ENCODE measurements around the gene SUSD5. TPM values are rescaled to one million over a fixed set of nuclear protein-coding genes. Genes with fewer than 3 reads are reported as not detected.
"Not testable (repeated sequence)": the region's sequence is repeated elsewhere in the genome, so short reads cannot be mapped to it uniquely, and the experiment has no call there.

The SUSD5 gene
- polyA plus RNA-seq, 3 donors: 5.0 to 5.6 (median 5.3) TPM

DNA sequence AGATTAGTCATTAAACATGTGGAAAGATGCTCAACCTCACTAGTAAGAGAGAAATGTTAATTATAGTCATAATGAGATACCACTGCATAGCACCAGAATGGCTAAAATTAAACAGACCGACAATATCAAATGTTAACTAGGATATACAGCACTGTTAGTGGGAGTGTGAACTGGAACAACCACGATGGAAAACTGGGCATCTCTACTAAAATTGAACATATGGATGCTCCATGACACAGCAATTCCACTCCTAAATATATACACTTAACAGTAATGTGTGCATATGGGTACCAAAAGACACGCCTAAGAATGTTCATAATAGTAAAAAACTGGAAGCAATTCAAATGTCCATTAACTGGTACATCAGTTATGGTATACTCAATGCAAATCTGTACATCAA is 63.3 kb downstream of the SUSD5 start:
- DNase-seq (ENCODE audit: low read depth in 3 of 3, low spot score in 2 of 3): no peak

GRCh38 chr3:33153782-33154181 is 64.8 kb downstream of the SUSD5 start:
- DNase-seq (ENCODE audit: low read depth in 3 of 3, low spot score in 2 of 3): no peak

DNA sequence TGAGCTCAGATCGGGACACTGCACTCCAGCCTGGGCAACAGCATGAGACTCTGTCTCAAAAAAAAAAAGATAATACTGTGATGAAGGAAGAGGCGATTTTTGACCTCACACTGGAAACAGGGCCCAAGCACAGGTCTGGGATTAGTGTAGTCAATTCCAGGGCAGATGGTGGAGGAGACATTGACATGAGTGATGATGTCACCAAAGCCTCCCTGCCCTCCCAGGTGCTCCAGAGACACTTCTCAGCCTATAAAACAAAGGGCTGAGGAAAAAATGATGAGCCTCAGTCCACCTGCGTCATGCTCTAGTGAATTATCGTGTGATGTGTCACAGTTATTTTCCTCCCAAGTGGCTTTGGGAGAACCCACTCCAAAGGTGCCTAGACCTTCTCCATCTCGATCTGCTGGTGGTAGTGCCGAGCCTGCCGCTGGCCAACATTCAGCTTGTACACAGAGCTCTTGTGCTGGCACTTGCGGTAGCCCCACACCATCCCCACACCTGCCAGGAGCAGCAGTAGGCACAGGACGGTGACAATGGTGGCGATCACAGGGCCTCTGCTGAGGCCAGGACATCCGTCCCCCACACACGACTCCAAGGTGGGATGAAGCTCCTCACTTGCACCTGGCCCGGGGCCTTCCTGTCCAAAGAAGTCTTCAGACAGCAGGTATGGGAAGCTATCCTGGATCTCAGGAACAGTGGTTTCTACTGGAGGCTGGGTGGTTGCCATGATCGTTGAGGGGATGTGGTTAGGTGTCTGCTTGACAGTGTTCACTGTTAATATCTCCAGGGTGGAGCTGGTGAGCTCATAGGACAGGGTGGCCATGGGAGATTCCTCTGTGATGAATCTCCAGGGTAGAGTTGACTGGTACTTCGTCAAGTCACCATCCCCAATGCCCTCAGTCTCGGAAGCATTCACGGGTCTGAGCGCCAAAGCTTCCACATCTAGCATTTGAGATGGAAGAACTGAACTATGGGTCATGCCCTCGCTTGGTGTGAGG is 65.9 kb downstream of the SUSD5 start:
- no peak for DNase-seq (ENCODE audit: low read depth in 3 of 3, low spot score in 2 of 3)

DNA sequence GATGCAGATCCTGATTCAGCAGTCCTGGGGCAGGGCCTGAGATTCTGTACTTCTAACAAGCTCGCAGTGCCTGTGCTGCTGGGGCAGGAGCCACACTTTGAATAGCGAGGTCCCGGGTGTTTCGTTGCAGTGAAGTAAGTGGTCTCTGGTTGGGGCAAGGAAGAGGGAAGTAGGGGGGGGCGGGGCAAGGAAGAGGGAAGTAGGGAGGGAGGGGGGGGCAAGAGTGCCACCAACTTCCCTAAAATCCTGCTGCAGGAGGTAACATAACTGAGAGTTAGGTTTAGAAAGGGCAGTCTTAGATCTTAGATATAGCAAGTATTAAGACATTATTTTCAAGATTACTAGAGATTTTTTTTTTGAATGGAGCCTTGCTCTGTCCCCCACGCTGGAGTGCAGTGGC is 69.3 kb downstream of the SUSD5 start:
- no peak for DNase-seq (ENCODE audit: low read depth in 3 of 3, low spot score in 2 of 3)

DNA sequence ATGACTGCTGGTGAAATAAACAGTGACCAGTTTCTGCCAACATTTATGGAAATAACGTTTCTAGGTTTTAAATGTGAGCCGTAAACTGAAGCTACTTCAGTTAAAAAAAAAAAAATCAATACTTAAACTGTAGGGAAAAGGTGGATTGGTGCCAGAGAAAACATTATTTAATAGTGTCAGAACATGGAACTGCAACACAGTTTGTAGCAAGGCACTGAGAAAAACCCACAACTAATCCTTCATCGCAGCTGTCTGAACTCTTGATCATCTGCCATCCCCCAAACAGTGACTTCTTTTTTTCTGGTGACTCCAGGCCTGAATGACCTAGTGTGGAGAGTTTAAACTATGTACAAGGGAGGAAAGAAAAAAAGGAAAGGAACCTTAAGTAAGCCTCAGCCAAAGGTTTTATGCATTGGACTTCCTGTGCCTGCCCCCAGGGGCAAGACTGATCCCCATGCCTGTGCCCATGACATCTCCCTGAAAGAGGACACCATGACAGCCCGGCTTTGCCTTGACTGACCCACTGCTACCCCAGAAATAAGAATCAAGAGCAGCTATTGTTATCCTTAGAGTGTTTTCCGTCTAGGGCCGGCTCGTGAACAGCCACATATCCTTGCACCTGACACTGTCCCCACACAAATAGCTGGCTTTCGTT is 71.7 kb downstream of the SUSD5 start:
- peak in 1 of 3 donors; percentile 6 for DNase-seq (ENCODE audit: low read depth in 3 of 3, low spot score in 2 of 3)

GRCh38 chr3:33145901-33146580 is 72.6 kb downstream of the SUSD5 start:
- no peak for DNase-seq (ENCODE audit: low read depth in 3 of 3, low spot score in 2 of 3)

GRCh38 chr3:33145221-33145900 is 73.2 kb downstream of the SUSD5 start:
- no peak for DNase-seq (ENCODE audit: low read depth in 3 of 3, low spot score in 2 of 3)

DNA sequence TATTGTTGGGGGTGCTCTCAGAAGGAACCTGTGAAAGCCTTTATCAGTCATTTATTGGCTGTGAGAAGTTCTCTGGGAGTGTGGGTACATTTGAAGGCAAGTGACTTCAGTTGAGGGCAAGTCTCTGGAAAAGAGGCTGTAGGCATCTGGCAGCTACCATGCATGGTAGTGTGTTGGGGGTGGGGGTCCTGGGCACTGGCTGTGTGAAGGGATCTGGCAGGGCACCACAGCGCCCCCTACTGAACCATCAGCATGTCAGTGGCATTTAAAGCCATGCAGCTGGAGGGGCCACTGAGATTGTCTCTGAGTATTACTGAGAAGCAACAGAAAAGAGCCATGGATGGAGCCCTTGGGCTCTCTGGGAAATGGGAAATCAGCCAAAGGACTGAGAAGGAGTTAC is 74.2 kb downstream of the SUSD5 start:
- DNase-seq (ENCODE audit: low read depth in 3 of 3, low spot score in 2 of 3): no peak

DNA sequence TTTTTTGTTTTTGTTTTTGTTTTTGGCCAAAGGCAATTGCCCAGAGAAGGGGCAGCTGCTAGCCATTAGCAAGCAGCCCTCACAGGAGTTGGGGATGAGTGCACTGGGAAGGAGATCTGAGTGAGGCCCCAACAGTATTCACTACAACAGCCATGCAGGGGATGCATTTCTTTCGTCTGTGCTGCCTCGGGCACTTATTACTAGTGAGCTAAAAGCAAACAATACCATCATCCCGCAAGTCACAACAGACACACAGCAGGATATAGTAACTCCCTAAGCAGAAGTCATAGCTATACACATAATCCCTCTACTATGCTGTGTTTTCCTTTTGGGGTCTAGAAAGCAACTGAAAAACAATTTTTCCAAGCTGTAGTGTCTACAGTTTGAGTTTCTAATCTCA is 77.6 kb downstream of the SUSD5 start:
- no peak for DNase-seq (ENCODE audit: low read depth in 3 of 3, low spot score in 2 of 3)

DNA sequence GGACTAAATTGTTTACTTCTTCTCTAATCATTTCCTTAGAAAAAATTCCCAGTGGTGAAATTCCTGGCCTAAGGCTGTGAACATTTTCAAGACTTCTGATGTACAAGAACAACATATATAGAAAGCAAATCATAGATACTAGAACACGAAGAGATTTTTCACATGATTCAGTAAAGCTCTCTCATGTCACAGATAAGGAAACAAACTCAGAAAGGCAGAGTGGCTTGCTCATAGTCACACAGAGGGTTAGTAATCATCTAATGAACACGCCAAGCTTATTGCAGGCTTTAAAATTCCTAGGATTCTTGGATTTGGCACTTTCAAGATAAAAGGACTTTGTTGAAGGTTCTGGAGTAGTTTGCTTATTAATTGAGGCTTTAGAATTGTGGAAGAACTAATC is 78.6 kb downstream of the SUSD5 start:
- no peak for DNase-seq (ENCODE audit: low read depth in 3 of 3, low spot score in 2 of 3)

DNA sequence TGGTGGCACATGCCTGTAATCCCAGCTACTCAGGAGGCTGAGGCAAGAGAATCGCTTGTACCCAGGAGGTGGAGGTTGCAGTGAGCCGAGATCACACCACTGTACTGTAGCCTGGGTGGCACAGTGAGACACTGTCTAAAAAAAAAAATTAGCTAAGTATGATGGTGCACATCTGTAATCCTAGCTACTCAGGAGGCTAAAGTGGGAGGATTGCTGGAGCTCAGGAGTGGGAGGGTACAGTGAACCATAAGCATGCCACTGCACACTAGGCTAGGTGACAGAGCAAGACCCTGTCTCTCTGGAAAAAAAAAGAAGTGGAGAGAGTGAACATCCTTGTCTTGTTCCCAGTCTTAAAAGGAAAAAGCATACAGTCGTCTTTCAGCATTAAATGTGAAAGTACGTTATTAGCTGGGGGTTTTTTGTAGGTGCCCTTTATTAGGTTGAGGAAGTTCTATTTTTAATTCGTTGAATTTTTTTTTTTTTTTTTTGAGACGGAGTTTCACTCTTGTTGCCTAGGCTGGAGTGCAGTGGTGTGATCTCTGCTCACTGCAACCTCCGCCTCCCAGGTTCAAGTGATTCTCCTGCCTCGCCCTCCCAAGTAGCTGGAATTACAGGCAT is 79.5 kb downstream of the SUSD5 start:
- DNase-seq (ENCODE audit: low read depth in 3 of 3, low spot score in 2 of 3): not testable (repeated sequence)

DNA sequence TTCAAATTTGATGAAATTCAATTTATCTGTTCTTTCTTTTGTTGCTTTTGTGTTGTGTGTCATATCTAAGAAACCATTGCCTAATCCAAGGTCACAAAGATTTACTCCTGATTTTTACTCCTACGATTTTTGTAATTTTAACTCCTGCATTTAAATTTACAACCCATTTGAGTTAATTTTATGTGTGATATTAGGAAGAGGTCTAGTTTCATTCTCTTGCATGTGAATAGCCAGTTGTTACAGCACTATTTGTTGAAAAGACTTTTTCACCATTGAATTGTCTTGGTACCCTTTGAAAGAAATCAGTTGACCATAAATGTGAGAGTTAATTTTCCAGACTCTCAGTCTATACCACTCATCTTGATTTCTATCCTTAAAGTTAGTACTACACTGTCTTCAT is 80.9 kb downstream of the SUSD5 start:
- no peak for DNase-seq (ENCODE audit: low read depth in 3 of 3, low spot score in 2 of 3)

GRCh38 chr3:33134026-33134625 is 84.5 kb downstream of the SUSD5 start:
- DNase-seq (ENCODE audit: low read depth in 3 of 3, low spot score in 2 of 3): no peak

GRCh38 chr3:33132019-33132360 is 86.6 kb downstream of the SUSD5 start:
- no peak for DNase-seq (ENCODE audit: low read depth in 3 of 3, low spot score in 2 of 3)

DNA sequence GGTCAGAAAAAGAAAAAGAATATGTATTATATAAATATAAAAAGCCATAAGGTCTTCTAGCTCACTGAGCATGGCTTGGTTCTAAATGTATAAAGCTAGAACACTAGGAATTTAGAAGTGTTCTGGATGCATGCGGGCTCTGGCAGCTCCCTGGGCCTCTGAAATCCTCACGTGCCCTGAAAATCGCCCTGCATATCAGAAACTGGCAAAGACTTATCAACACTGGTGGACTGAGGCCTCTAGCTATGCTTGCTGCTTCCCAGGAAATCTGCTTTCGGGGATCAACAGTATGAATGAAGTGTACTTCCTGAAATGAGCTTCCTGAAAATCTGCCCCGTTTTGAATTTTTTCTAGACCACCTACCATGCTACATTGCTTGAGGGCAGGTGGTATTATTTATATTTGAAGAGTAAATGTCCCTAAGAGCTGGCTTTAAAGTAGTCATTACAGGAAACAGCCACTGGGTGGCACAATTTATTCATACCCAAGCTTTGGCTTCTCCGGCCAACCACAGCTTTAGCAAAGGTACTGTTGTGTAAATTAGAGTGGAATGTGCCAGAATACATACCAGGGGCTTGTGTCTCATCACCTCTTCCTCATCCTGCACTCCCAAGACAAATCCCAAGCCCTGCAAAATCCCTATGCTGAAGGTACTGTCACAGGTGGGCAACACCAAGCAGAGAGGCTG is 87.1 kb downstream of the SUSD5 start:
- DNase-seq (ENCODE audit: low read depth in 3 of 3, low spot score in 2 of 3): peak in 2 of 3 donors; percentile 12 to 40

DNA sequence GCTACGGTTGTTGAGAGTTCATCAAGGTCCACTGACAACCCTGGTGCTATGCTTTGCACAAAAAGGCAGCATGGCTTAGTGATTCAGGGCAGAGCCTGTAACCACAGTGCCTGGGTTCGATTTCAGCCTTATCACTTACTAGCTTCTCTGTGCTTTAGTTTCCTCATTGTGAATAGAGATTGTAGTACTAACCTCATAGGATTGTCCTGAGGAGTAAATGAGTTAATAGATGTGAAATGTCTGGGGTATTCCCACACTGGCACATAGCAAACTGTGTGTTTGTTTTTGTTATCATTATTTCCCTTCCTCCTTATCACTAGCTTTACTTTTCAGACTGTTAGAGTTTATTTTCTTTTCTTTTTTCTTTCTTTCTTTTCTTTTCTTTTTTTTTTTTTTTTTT is 88.5 kb downstream of the SUSD5 start:
- DNase-seq (ENCODE audit: low read depth in 3 of 3, low spot score in 2 of 3): no peak

DNA sequence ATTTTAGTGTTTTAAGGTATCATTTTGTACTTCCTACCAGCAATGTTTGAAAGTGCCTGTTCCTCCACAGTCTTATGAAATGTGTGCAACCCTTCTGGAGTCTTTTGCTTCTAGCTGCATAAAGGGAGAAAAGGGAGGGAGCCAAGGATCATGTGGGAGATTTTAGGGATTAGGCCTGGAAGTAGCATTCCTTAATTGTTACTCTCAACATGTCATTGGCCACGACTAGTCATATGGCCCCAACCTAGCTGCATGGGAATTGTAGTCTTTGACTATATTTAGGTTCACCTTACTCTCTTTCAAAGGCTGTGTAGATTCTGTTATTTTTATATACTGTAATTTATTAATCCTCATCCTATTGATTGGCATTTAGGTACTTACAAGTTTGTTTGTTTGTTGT is 89.9 kb downstream of the SUSD5 start:
- no peak for DNase-seq (ENCODE audit: low read depth in 3 of 3, low spot score in 2 of 3)

DNA sequence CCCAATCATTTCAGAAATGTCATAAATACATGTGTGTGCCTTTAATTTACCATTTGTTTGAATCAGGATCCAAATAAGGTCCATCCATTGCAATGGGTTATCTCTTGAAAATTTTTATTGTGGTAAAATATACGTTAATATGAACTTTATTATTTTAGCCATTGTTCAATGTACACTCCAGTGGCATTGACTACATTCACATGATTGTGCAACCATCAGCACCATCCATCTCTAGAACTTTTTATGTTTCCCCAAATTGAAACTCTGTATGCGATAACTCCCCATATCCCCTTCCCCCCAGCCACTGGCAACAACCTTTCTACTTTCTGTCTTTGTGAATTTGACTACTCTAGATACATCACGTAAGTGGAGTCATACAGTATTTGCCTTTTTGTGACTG is 92.8 kb downstream of the SUSD5 start:
- no peak for DNase-seq (ENCODE audit: low read depth in 3 of 3, low spot score in 2 of 3)

GRCh38 chr3:33124638-33125037 is 94.0 kb downstream of the SUSD5 start:
- DNase-seq (ENCODE audit: low read depth in 3 of 3, low spot score in 2 of 3): no peak

DNA sequence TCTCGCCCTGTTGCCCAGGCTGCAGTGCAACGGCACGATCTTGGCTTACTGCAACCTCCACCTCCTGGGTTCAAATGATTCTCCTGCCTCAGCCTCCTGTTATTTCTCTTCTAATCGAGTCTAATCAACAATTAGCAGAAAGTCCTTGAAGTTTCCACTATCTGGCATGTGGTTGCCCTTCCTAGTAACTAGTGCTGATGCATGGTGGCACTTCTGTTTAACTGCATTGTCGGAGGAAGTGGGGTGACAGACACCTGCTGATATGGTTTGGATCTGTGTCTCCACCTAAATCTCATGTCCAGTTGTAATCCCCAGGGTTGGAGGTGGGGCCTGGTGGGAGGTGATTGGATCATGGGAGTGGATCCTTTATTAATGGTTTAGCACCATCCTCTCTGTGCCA is 95.6 kb downstream of the SUSD5 start:
- DNase-seq (ENCODE audit: low read depth in 3 of 3, low spot score in 2 of 3): no peak
